IPS-18c (cell line): ENCODE data around the gene COA6.
"Not testable (repeated sequence)": the region's sequence is repeated elsewhere in the genome, so short reads cannot be mapped to it uniquely, and the experiment has no call there.

Source experiments
- H3K4me3 ChIP-seq: 2 replicates; pipeline ENCODE4 v1.7.0; 2013; ENCODE audit warnings: low read depth, mild to moderate bottlenecking, low read length, moderate library complexity; ENCODE audit not compliant: insufficient read depth
- H3K9me3 ChIP-seq: one replicate; pipeline ENCODE4 v1.6.1; 2013; ENCODE audit warnings: mild to moderate bottlenecking, low read length, moderate library complexity; ENCODE audit not compliant: control insufficient read depth, insufficient read depth

The COA6 gene

GRCh38 chr1:234397732-234398131 lies 24.5 kb downstream of the COA6 start:
- H3K4me3 ChIP-seq = no peak overlapping the region
- H3K9me3 ChIP-seq = no peaks in the 10 kb centered on the region

- Histone ChIP-seq H3K9me3 (no peaks in the 10 kb centered on the region), H3K4me3 (no peak overlapping the region)
Measured at GRCh38 chr1:234398849-234399381, 25.7 kb downstream of the COA6 start.

GRCh38 chr1:234399515-234399914 lies 26.3 kb downstream of the COA6 start:
- H3K4me3 ChIP-seq = not testable (repeated sequence)

GRCh38 chr1:234400773-234401172 lies 27.5 kb downstream of the COA6 start:
- Histone ChIP-seq H3K4me3 (no peak overlapping the region), H3K9me3 (no peaks in the 10 kb centered on the region)

More at GRCh38 chr1:234399515-234399914, 26.3 kb downstream of the COA6 start:
- not testable (repeated sequence) for H3K9me3 ChIP-seq

- Histone ChIP-seq H3K4me3 (no peak overlapping the region), H3K9me3 (no peaks in the 10 kb centered on the region)
Measured at GRCh38 chr1:234401658-234402057, 28.4 kb downstream of the COA6 start.

GRCh38 chr1:234402939-234403338 lies 29.7 kb downstream of the COA6 start:
- H3K9me3 ChIP-seq = no peaks in the 10 kb centered on the region
- no peak overlapping the region for H3K4me3 ChIP-seq

- no peak overlapping the region for H3K4me3 ChIP-seq
- H3K9me3 ChIP-seq = no peaks in the 10 kb centered on the region
Measured at GRCh38 chr1:234405676-234406075, 32.4 kb downstream of the COA6 start.

GRCh38 chr1:234406871-234407270 lies 33.6 kb downstream of the COA6 start:
- H3K4me3 ChIP-seq = no peak overlapping the region
- no peaks in the 10 kb centered on the region for H3K9me3 ChIP-seq

- Histone ChIP-seq H3K9me3 (no peaks in the 10 kb centered on the region), H3K4me3 (no peak overlapping the region)
Measured at GRCh38 chr1:234408757-234409156, 35.5 kb downstream of the COA6 start.

GRCh38 chr1:234409328-234409727 lies 36.1 kb downstream of the COA6 start:
- Histone ChIP-seq H3K4me3 (no peak overlapping the region), H3K9me3 (no peaks in the 10 kb centered on the region)

GRCh38 chr1:234412830-234413229 lies 39.6 kb downstream of the COA6 start:
- no peak overlapping the region for H3K4me3 ChIP-seq
- H3K9me3 ChIP-seq = no peaks in the 10 kb centered on the region

GRCh38 chr1:234413485-234413884 lies 40.2 kb downstream of the COA6 start:
- Histone ChIP-seq H3K9me3 (no peaks in the 10 kb centered on the region), H3K4me3 (no peak overlapping the region)

- Histone ChIP-seq H3K4me3 (no peak overlapping the region), H3K9me3 (no peaks in the 10 kb centered on the region)
Measured at GRCh38 chr1:234413990-234414389, 40.7 kb downstream of the COA6 start.

- Histone ChIP-seq H3K9me3 (no peaks in the 10 kb centered on the region), H3K4me3 (no peak overlapping the region)
Measured at GRCh38 chr1:234427950-234428646, 54.8 kb downstream of the COA6 start.

- Histone ChIP-seq H3K9me3 (no peaks in the 10 kb centered on the region), H3K4me3 (no peak overlapping the region)
Measured at GRCh38 chr1:234429434-234429806, 56.2 kb downstream of the COA6 start.

- H3K9me3 ChIP-seq = no peaks in the 10 kb centered on the region
- H3K4me3 ChIP-seq = no peak overlapping the region
Measured at GRCh38 chr1:234430691-234431090, 57.4 kb downstream of the COA6 start.

- no peak overlapping the region for H3K4me3 ChIP-seq
- H3K9me3 ChIP-seq = no peaks in the 10 kb centered on the region
Measured at GRCh38 chr1:234431255-234431654, 58.0 kb downstream of the COA6 start.

GRCh38 chr1:234433563-234434285 lies 60.5 kb downstream of the COA6 start:
- no peaks in the 10 kb centered on the region for H3K9me3 ChIP-seq
- H3K4me3 ChIP-seq = no peak overlapping the region
